ENCODE results near the gene MRPL48. TPM values are rescaled to one million over a fixed set of nuclear protein-coding genes. Genes with fewer than 3 reads are reported as not detected.

The MRPL48 gene
- total and polyA plus RNA-seq, 2 of the 8 experiments (the other 6 are each of a cell fraction or from before 2014, with no cell fraction given) = 34.9 to 59.9 TPM

- Histone ChIP-seq H4K5ac (ENCODE audit: insufficient read length, low read depth, low read length) (no peak overlapping the region), H3K27ac (ENCODE audit: low read depth, low read length) (no peak overlapping the region)
- POLR2A ChIA-PET (ENCODE audit: partially characterized antibody) = interaction anchor here (1.4 to 7.2 kb wide), 3 partner anchors 8 to 17 kb away, joined by 3 to 49 read pairs (median 17); no protein-coding TSS in a partner anchor
- TF ChIP-seq CREB1 (IDR thresholded peaks at IDR 0.05) = no peak
- no peak for TF ChIP-seq SAP30 (IDR thresholded peaks at IDR 0.05; ENCODE audit: insufficient read depth, insufficient replicate concordance, low read length)
- TF ChIP-seq KDM4A (IDR thresholded peaks at IDR 0.05; ENCODE audit: low read depth, low read length, severe bottlenecking) = no peak
- TF ChIP-seq CBX8 (IDR thresholded peaks at IDR 0.05; ENCODE audit: borderline replicate concordance, low read depth, low read length) = no peak
- TF ChIP-seq EP300 (IDR thresholded peaks at IDR 0.05; ENCODE audit: borderline replicate concordance in 1 of 2, low read depth in 2 of 2, low read length in 2 of 2) = no peak
- TF ChIP-seq CTCF (IDR thresholded peaks at IDR 0.05; ENCODE audit: control extremely low read depth in 1 of 3, insufficient read depth in 1 of 3, low read depth in 1 of 3, low read length in 3 of 3) = no peak
- no peak for TF ChIP-seq JUND (IDR thresholded peaks at IDR 0.05; ENCODE audit: low read length)
- TF ChIP-seq POU5F1 (IDR thresholded peaks at IDR 0.05; ENCODE audit: low read depth, low read length) = no peak
- no peak for TF ChIP-seq ATF2 (IDR thresholded peaks at IDR 0.05; ENCODE audit: low read length)
- no peak for TF ChIP-seq SIRT6 (IDR thresholded peaks at IDR 0.05; ENCODE audit: low read length)
These were observed 64.4 kb downstream of the MRPL48 start for GRCh38 chr11:73852049-73852448.

More at GRCh38 chr11:73852049-73852448, 64.4 kb downstream of the MRPL48 start:
- Histone ChIP-seq H2BK15ac (ENCODE audit: low read length) (no peak overlapping the region), H3K27me3 (replicated peaks in 1 of 4; ENCODE audit: control insufficient read depth in 3 of 4, extremely low read depth in 1 of 4, insufficient read depth in 3 of 4, low read length in 3 of 4) (no peaks in the 10 kb centered on the region), H3K9ac (replicated peaks in 1 of 4; ENCODE audit: extremely low read depth in 1 of 4, low read depth in 3 of 4, low read length in 3 of 4) (no peak overlapping the region), H4K8ac (ENCODE audit: extremely low read depth, insufficient read depth, low read length) (no peak overlapping the region), H2BK20ac (ENCODE audit: low read length) (no peak overlapping the region), H4K20me1 (replicated peaks in 1 of 2; ENCODE audit: control insufficient read depth in 1 of 2, insufficient read depth in 2 of 2, low read length in 2 of 2) (no peaks in the 10 kb centered on the region), H2BK12ac (ENCODE audit: low read depth, low read length) (no peak overlapping the region), H3K4me2 (ENCODE audit: insufficient read depth in 1 of 2, low read depth in 2 of 2, low read length in 2 of 2) (no peak overlapping the region), H3K23ac (ENCODE audit: insufficient read length) (no peak overlapping the region), H3K4me1 (replicated peaks in 1 of 4; ENCODE audit: control insufficient read depth in 3 of 4, insufficient read depth in 4 of 4, low read length in 3 of 4) (peaks cover 0 to 8% (median 6%) of the 10 kb centered on the region in 4 experiments; a peak in 3 of 7 replicates), H2AK5ac (ENCODE audit: low read depth, low read length) (no peak overlapping the region), H3K14ac (ENCODE audit: insufficient read length) (no peak overlapping the region), H3K4ac (replicated peaks; ENCODE audit: insufficient read length, low read depth, low read length) (no peak overlapping the region), H3K4me3 (ENCODE audit: extremely low read depth in 1 of 4, insufficient read depth in 2 of 4, low read depth in 3 of 4, low read length in 4 of 4) (no peak overlapping the region), H3K56ac (replicated peaks; ENCODE audit: insufficient read length, low read depth, low read length) (no peak overlapping the region), H3K23me2 (ENCODE audit: low read depth, low read length) (no peaks in the 10 kb centered on the region), H2BK120ac (replicated peaks; ENCODE audit: low read depth, low read length) (no peak overlapping the region), H3K79me1 (ENCODE audit: low read depth, low read length) (no peaks in the 10 kb centered on the region), H2AFZ (ENCODE audit: low read length) (no peak overlapping the region), H3K9me3 (ENCODE audit: insufficient read depth in 2 of 2, low read depth in 1 of 2, low read length in 1 of 2) (no peaks in the 10 kb centered on the region), H3K79me2 (ENCODE audit: control insufficient read depth in 1 of 2, insufficient read depth in 2 of 2, low read length in 2 of 2) (no peaks in the 10 kb centered on the region), H3K18ac (ENCODE audit: extremely low read depth, low read length) (no peak overlapping the region), H3K36me3 (ENCODE audit: control insufficient read depth in 2 of 4, insufficient read depth in 4 of 4, low read length in 3 of 4) (no peaks in the 10 kb centered on the region), H2BK5ac (ENCODE audit: low read depth, low read length) (no peak overlapping the region), H4K91ac (replicated peaks; ENCODE audit: insufficient read length, low read length) (no peak overlapping the region)
- DNase-seq (ENCODE audit: low read depth in 1 of 2, low spot score in 2 of 2) (no peak), FAIRE-seq (no peak)
- WGBS, 2 experiments (ENCODE audit: extremely low coverage in 1 of 2, insufficient coverage in 1 of 2, insufficient read length in 1 of 2, insufficient replicate concordance in 2 of 2, low coverage in 1 of 2, low lambda C conversion rate in 2 of 2, missing lambda C conversion rate in 1 of 2) = 91% methylated on average over 3 of the region's 3 CpGs; no CpG with 5 or more reads in 1 of the 2 experiments
- CTCF ChIA-PET (ENCODE audit: partially characterized antibody) = interaction anchor here (0.5 to 1.1 kb wide), 3 partner anchors 9 to 46 kb away, joined by 3 to 4 read pairs (median 3); no protein-coding TSS in a partner anchor
